Measurements from ENCODE around the gene COLEC12.

- TF ChIP-seq, protein P1, sequence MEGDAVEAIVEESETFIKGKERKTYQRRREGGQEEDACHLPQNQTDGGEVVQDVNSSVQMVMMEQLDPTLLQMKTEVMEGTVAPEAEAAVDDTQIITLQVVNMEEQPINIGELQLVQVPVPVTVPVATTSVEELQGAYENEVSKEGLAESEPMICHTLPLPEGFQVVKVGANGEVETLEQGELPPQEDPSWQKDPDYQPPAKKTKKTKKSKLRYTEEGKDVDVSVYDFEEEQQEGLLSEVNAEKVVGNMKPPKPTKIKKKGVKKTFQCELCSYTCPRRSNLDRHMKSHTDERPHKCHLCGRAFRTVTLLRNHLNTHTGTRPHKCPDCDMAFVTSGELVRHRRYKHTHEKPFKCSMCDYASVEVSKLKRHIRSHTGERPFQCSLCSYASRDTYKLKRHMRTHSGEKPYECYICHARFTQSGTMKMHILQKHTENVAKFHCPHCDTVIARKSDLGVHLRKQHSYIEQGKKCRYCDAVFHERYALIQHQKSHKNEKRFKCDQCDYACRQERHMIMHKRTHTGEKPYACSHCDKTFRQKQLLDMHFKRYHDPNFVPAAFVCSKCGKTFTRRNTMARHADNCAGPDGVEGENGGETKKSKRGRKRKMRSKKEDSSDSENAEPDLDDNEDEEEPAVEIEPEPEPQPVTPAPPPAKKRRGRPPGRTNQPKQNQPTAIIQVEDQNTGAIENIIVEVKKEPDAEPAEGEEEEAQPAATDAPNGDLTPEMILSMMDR (IDR thresholded peaks at IDR 0.05), result no peak
- TF ChIP-seq POLR2A (IDR thresholded peaks at IDR 0.05), result no peak
Measured at GRCh38 chr18:461762-462161, 38.7 kb downstream of the COLEC12 start.
